ENCODE measurements around the gene SEC61A2. TPM values are rescaled to one million over a fixed set of nuclear protein-coding genes. Genes with fewer than 3 reads are reported as not detected.

Gene SEC61A2
- total and polyA plus RNA-seq, 4 donors, result 3.8 to 8.8 (median 6.2) TPM

GRCh38 chr10:12160664-12161063 is 31.2 kb downstream of the SEC61A2 start:
- H3K36me3 ChIP-seq (ENCODE audit: control insufficient read depth in 4 of 4, insufficient read depth in 3 of 4, low read depth in 1 of 4, low read length in 3 of 4), result peaks cover 1 to 15% (median 11%) of the 10 kb centered on the region in 4 donors
- no peak for DNase-seq (ENCODE audit: low spot score)
- WGBS, result 95% methylated on average over 5 of the region's 5 CpGs
- H3K27me3 ChIP-seq (ENCODE audit: control insufficient read depth in 4 of 4, insufficient read depth in 4 of 4, low read length in 3 of 4), result no peaks in the 10 kb centered on the region
- no peak overlapping the region for H3K27ac ChIP-seq (ENCODE audit: low read depth in 1 of 2, low read length in 2 of 2)
- no peak for TF ChIP-seq RAD21 (IDR thresholded peaks at IDR 0.05)
- TF ChIP-seq SP1 (IDR thresholded peaks at IDR 0.05), result no peak
- TF ChIP-seq HNF4G (IDR thresholded peaks at IDR 0.05), result no peak
- TF ChIP-seq FOXA2 (IDR thresholded peaks at IDR 0.05), result no peak
- TF ChIP-seq YY1 (IDR thresholded peaks at IDR 0.05), result no peak
- no peak for TF ChIP-seq GABPA (IDR thresholded peaks at IDR 0.05 in 1 of 2, conservative IDR thresholded peaks at IDR 0.05 in 1 of 2)
- TF ChIP-seq RXRA (IDR thresholded peaks at IDR 0.05), result no peak
- TF ChIP-seq FOXA1 (IDR thresholded peaks at IDR 0.05), result no peak
- no peak for TF ChIP-seq HNF4A (conservative IDR thresholded peaks at IDR 0.05)
- TF ChIP-seq JUND (IDR thresholded peaks at IDR 0.05), result no peak
- TF ChIP-seq ATF3 (IDR thresholded peaks at IDR 0.05), result no peak
- TF ChIP-seq MAX (IDR thresholded peaks at IDR 0.05), result no peak
- no peak for TF ChIP-seq EGR1 (IDR thresholded peaks at IDR 0.05; ENCODE audit: low read depth in 2 of 2)
- no peaks in the 10 kb centered on the region for H3K9me3 ChIP-seq (ENCODE audit: control insufficient read depth in 4 of 4, low read length in 3 of 4)
- no peak overlapping the region for H3K4me3 ChIP-seq (ENCODE audit: low read depth in 1 of 3, low read length in 3 of 3)
- H3K4me1 ChIP-seq (ENCODE audit: control insufficient read depth in 4 of 4, insufficient read depth in 4 of 4, low read length in 3 of 4), result peaks cover 3 to 28% (median 25%) of the 10 kb centered on the region in 4 donors
- no peak overlapping the region for H3K9ac ChIP-seq (ENCODE audit: low read depth in 1 of 2, low read length in 2 of 2)

- Histone ChIP-seq H3K36me3 (ENCODE audit: control insufficient read depth in 4 of 4, insufficient read depth in 3 of 4, low read depth in 1 of 4, low read length in 3 of 4) (peaks cover 8 to 27% (median 15%) of the 10 kb centered on the region in 4 donors), H3K27ac (ENCODE audit: low read depth in 1 of 2, low read length in 2 of 2) (no peak overlapping the region), H3K9ac (ENCODE audit: low read depth in 1 of 2, low read length in 2 of 2) (no peak overlapping the region), H3K4me3 (ENCODE audit: low read depth in 1 of 3, low read length in 3 of 3) (no peak overlapping the region), H3K4me1 (ENCODE audit: control insufficient read depth in 4 of 4, insufficient read depth in 4 of 4, low read length in 3 of 4) (peaks cover 1 to 28% (median 25%) of the 10 kb centered on the region in 4 donors), H3K27me3 (ENCODE audit: control insufficient read depth in 4 of 4, insufficient read depth in 4 of 4, low read length in 3 of 4) (no peaks in the 10 kb centered on the region), H3K9me3 (ENCODE audit: control insufficient read depth in 4 of 4, low read length in 3 of 4) (no peaks in the 10 kb centered on the region)
- no peak for DNase-seq (ENCODE audit: low spot score)
- 96% methylated on average over 6 of the region's 6 CpGs for WGBS
- TF ChIP-seq ZBTB33 (IDR thresholded peaks at IDR 0.05) (no peak), RAD21 (IDR thresholded peaks at IDR 0.05) (no peak), CTCF (IDR thresholded peaks at IDR 0.05; ENCODE audit: low read depth, low read length, missing input control) (no peak), GABPA (IDR thresholded peaks at IDR 0.05 in 1 of 2, conservative IDR thresholded peaks at IDR 0.05 in 1 of 2) (no peak), EGR1 (IDR thresholded peaks at IDR 0.05; ENCODE audit: low read depth in 2 of 2) (no peak), HNF4A (conservative IDR thresholded peaks at IDR 0.05) (no peak), FOXA2 (IDR thresholded peaks at IDR 0.05) (no peak)
Observed at GRCh38 chr10:12162927-12163326, 33.5 kb downstream of the SEC61A2 start.
